HCT116 (cell line): ENCODE results near the gene CCDC74A. TPM values are rescaled to one million over a fixed set of nuclear protein-coding genes. Genes with fewer than 3 reads are reported as not detected.
"Not testable (repeated sequence)": the region's sequence is repeated elsewhere in the genome, so short reads cannot be mapped to it uniquely, and the experiment has no call there.

Source experiments
- ATAC-seq: fragments of 200-7000 bp; cut with Tn5 transposase; 2 replicates; pipeline ENCODE4 v1.9.1; 2020; ENCODE audit warnings: mild to moderate bottlenecking, moderate library complexity
- BruUV-seq: library from RNA; stranded (reverse); fragments of 400-500 nt; replicated peaks from 2 replicates; lab custom pipeline; 2021; lab: Mats Ljungman, UMichigan
- CTCF ChIA-PET: fragments of 300-600 bp; sonication (Branson Sonifier 250); formaldehyde crosslinking; loops from one replicate; lab custom pipeline; 2021; ENCODE audit warnings: antibody characterized with exemption; lab: Charles Lee
- POLR2A ChIA-PET: fragments of 300-600, 350-600 bp; sonication (Branson Sonifier 250); formaldehyde crosslinking; loops from one replicate; lab custom pipeline; 2021; ENCODE audit warnings: antibody characterized with exemption; lab: Charles Lee
- RAD21 ChIA-PET, 2 experiments: fragments of 300-600 bp; sonication (Branson Sonifier 250); formaldehyde crosslinking; loops; one replicate each; lab custom pipeline; 2023; ENCODE audit warnings: low total read pairs in 2 of 2; ENCODE audit not compliant: uncharacterized antibody in 2 of 2, unreplicated experiment in 2 of 2, low non-redundant PET in 1 of 2; lab: Charles Lee
- DNase-seq: peaks from one replicate; pipeline ENCODE4 v3.0.0-alpha.2; 2010; ENCODE audit warnings: low read depth, low spot score
- H2AFZ ChIP-seq: fragments of 200-600 bp; shearing (Covaris generic), sonication (generic); 2 replicates; pipeline ENCODE4 v1.6.1; 2017; ENCODE audit warnings: low read depth, mixed run types, mixed read lengths, antibody characterized with exemption, low read length; ENCODE audit not compliant: poor library complexity, severe bottlenecking
- H3K27ac ChIP-seq: 2 replicates; pipeline ENCODE4 v1.5.1; 2012; ENCODE audit warnings: low read depth, low read length
- H3K27me3 ChIP-seq: fragments of 200-600 bp; sonication (generic); 2 replicates; pipeline ENCODE4 v1.6.1; 2016; ENCODE audit warnings: mixed run types, low read length, mixed read lengths; ENCODE audit not compliant: insufficient read depth
- H3K36me3 ChIP-seq, 2 experiments: fragments of 200-500 bp in 1 of 2; fragments of 200-600 bp in 1 of 2; sonication (Bioruptor generic) in 1 of 2; sonication (generic) in 1 of 2; 2 replicates each; pipeline versions ENCODE4 v1.5.1 to v1.6.1; 2014 to 2016; ENCODE audit warnings: low read length in 2 of 2, inconsistent platforms in 1 of 2, mixed read lengths in 1 of 2, mixed run types in 1 of 2; ENCODE audit not compliant: insufficient read depth in 2 of 2, control insufficient read depth in 1 of 2
- H3K4me1 ChIP-seq, 2 experiments: fragments of 200-600 bp in 1 of 2; sonication (generic) in 1 of 2; 2 replicates each; pipeline versions ENCODE4 v1.5.1 to v1.6.1; 2012 to 2017; ENCODE audit warnings: low read length in 2 of 2, inconsistent platforms in 1 of 2, mild to moderate bottlenecking in 1 of 2, mixed read lengths in 1 of 2, mixed run types in 1 of 2, moderate library complexity in 1 of 2; ENCODE audit not compliant: insufficient read depth in 2 of 2, control insufficient read depth in 1 of 2
- H3K4me2 ChIP-seq: fragments of 200-600 bp; sonication (generic); 2 replicates; pipeline ENCODE4 v1.6.1; 2017; ENCODE audit warnings: mixed run types, low read length, mixed read lengths
- H3K4me3 ChIP-seq, 2 experiments: fragments of 200-600 bp in 1 of 2; sonication (generic) in 1 of 2; replicated peaks in 1 of 2; 2 replicates each; pipeline ENCODE4 v1.5.1; 2011 to 2016; ENCODE audit warnings: low read length in 2 of 2, control low read depth in 1 of 2, low read depth in 1 of 2, mild to moderate bottlenecking in 1 of 2, mixed read lengths in 1 of 2, mixed run types in 1 of 2
- H3K79me2 ChIP-seq: fragments of 200-600 bp; sonication (generic); 2 replicates; pipeline ENCODE4 v1.6.1; 2017; ENCODE audit warnings: mild to moderate bottlenecking, mixed run types, low read length, moderate library complexity, mixed read lengths; ENCODE audit not compliant: insufficient read depth
- H3K9ac ChIP-seq: fragments of 200-600 bp; sonication (generic); 2 replicates; pipeline ENCODE4 v1.6.1; 2016; ENCODE audit warnings: low read length, mixed read lengths
- H3K9me2 ChIP-seq: fragments of 200-600 bp; sonication (generic), shearing (Covaris generic); 2 replicates; pipeline ENCODE4 v1.6.1; 2017; ENCODE audit warnings: mixed run types, mild to moderate bottlenecking, moderate library complexity; ENCODE audit not compliant: insufficient read depth
- H3K9me3 ChIP-seq, 2 experiments: fragments of 200-500 bp in 1 of 2; fragments of 200-600 bp in 1 of 2; sonication (Bioruptor generic) in 1 of 2; sonication (generic) in 1 of 2; 2 replicates each; pipeline ENCODE4 v1.6.1; 2014 to 2017; ENCODE audit warnings: low read length in 2 of 2, mixed read lengths in 2 of 2, inconsistent platforms in 1 of 2, low read depth in 1 of 2, mild to moderate bottlenecking in 1 of 2, mixed run types in 1 of 2, moderate library complexity in 1 of 2; ENCODE audit not compliant: control insufficient read depth in 1 of 2, insufficient read depth in 1 of 2
- H4K20me1 ChIP-seq: fragments of 200-600 bp; sonication (generic), shearing (Covaris generic); 2 replicates; pipeline ENCODE4 v1.6.1; 2017; ENCODE audit warnings: mixed run types, mild to moderate bottlenecking, moderate library complexity; ENCODE audit not compliant: insufficient read depth
- POLR2AphosphoS5 ChIP-seq: IDR thresholded peaks from 2 replicates; pipeline ENCODE4 v1.6.1; 2011; ENCODE audit warnings: mild to moderate bottlenecking, low read depth, low read length, moderate library complexity
- SIN3A ChIP-seq: IDR thresholded peaks from 2 replicates; pipeline ENCODE4 v1.6.1; 2012; ENCODE audit warnings: low read depth
- ZFX ChIP-seq: fragments of 450-650 bp; IDR thresholded peaks from 2 replicates; pipeline ENCODE4 v1.6.1; 2017
- intact Hi-C: fragments of 100-400 bp; cut with micrococcal nuclease; formaldehyde crosslinking; loops from 2 replicates; pipeline ENCODE4 v1.10.0; 2022
- total RNA-seq: library from RNA; stranded (reverse); gene quantifications from one replicate; pipeline ENCODE4 v1.2.1, GENCODE V29; 2021; ENCODE audit not compliant: unreplicated experiment

Gene CCDC74A
- total RNA-seq, 1 experiment from 2014 or later, result 13.6 TPM

- DNase-seq, POLR2A ChIA-PET, H3K9me3 ChIP-seq, H2AFZ ChIP-seq, intact Hi-C loops, H3K36me3 ChIP-seq, CTCF ChIA-PET, H3K9me2 ChIP-seq, RAD21 ChIA-PET, H3K27me3 ChIP-seq, H4K20me1 ChIP-seq, BruUV-seq: not testable (repeated sequence)
- H3K79me2 ChIP-seq, result peaks cover 79% of the 10 kb centered on the region
- H3K27ac ChIP-seq, result peak overlapping the region; percentile 58; the same call in 1 of the 2 replicates
- peak overlapping the region; percentile 93 for H3K4me2 ChIP-seq
- H3K4me1 ChIP-seq, result peaks cover 2 to 26% of the 10 kb centered on the region in 2 experiments; a peak in 2 of 4 replicates
- H3K4me3 ChIP-seq, result peak overlapping the region; percentile 65 to 90
- ATAC-seq, result peak; percentile 8
- H3K9ac ChIP-seq, result peak overlapping the region; percentile 96
- TF ChIP-seq POLR2AphosphoS5, result 0 out of 2 replicates have a peak, but pooled peaks have one; percentile 32
Observed at GRCh38 chr2:131491469-131491836, 36.2 kb upstream of the CCDC74A start.

- Histone ChIP-seq H3K79me2 (peaks cover 83% of the 10 kb centered on the region), H3K4me3 (peak within 1 kb of the TSS; percentile 90 to 93), H3K4me2 (peak within 1 kb of the TSS; percentile 93), H3K27ac (peak within 1 kb of the TSS; percentile 84), H3K4me1 (peaks cover 2 to 26% of the 10 kb centered on the region in 2 experiments; a peak in 2 of 4 replicates), H3K9ac (peak within 1 kb of the TSS; percentile 96)
- POLR2A ChIA-PET, H3K9me2 ChIP-seq, H2AFZ ChIP-seq, RAD21 ChIA-PET, H3K36me3 ChIP-seq, BruUV-seq, DNase-seq, H3K27me3 ChIP-seq, H4K20me1 ChIP-seq, H3K9me3 ChIP-seq: not testable (repeated sequence)
- peak; percentile 13 for ATAC-seq
- intact Hi-C loops, result loop anchor here (1.0 to 2.0 kb wide), 2 partner anchors 79 to 337 kb away; no protein-coding TSS in a partner anchor
- CTCF ChIA-PET, result interaction anchor here (1.0 kb wide), 2 partner anchors 75 to 330 kb away, joined by 3 read pairs; no protein-coding TSS in a partner anchor
- 0 out of 2 replicates have a peak, but pooled peaks have one; percentile 61 for TF ChIP-seq SIN3A
- TF ChIP-seq ZFX, result peak; percentile 30; the same call in 1 of the 2 replicates
Observed at GRCh38 chr2:131492015-131492417, 35.7 kb upstream of the CCDC74A start, which contains the start of gene MZT2A. Gene MZT2A (minus strand): TSS chr2:131492397. CDS start chr2:131492376, 21 bp downstream.
